Subcutaneous abdominal adipose tissue (tissue), 5 donors: ENCODE results near the gene GGA2.
A peak's percentile ranks its signal among the peaks of the same experiment; 100 is the strongest.

Experiments used
- H3K27ac ChIP-seq: one replicate; pipeline ENCODE4 v1.7.0; 2013; ENCODE audit warnings: low read depth, mild to moderate bottlenecking, inconsistent platforms, low read length, moderate library complexity
- H3K27me3 ChIP-seq, 5 donors: one replicate each; pipeline ENCODE4 v1.7.0; 2013; ENCODE audit warnings: low read length in 5 of 5, inconsistent platforms in 1 of 5; ENCODE audit not compliant: control insufficient read depth in 5 of 5, insufficient read depth in 4 of 5
- H3K36me3 ChIP-seq, 5 donors: one replicate each; pipeline ENCODE4 v1.7.0; 2013; ENCODE audit warnings: low read length in 5 of 5; ENCODE audit not compliant: control insufficient read depth in 5 of 5, insufficient read depth in 5 of 5
- H3K4me1 ChIP-seq, 5 donors: one replicate each; pipeline ENCODE4 v1.7.0; 2013; ENCODE audit warnings: low read length in 5 of 5, mild to moderate bottlenecking in 3 of 5, moderate library complexity in 1 of 5; ENCODE audit not compliant: control insufficient read depth in 5 of 5, insufficient read depth in 5 of 5
- H3K4me3 ChIP-seq, 5 donors: one replicate each; pipeline ENCODE4 v1.7.0; 2013; ENCODE audit warnings: low read length in 5 of 5, low read depth in 1 of 5
- H3K9ac ChIP-seq, 5 donors: one replicate each; pipeline ENCODE4 v1.7.0; 2013; ENCODE audit warnings: low read length in 5 of 5, mild to moderate bottlenecking in 4 of 5, moderate library complexity in 3 of 5
- H3K9me3 ChIP-seq, 5 donors: one replicate each; pipeline ENCODE4 v1.7.0; 2013; ENCODE audit warnings: low read length in 5 of 5; ENCODE audit not compliant: control insufficient read depth in 5 of 5
- donor health status: healthy.
- donor health status: healthy.
- donor health status: healthy.
- donor health status: healthy.
- donor health status: healthy.

GGA2 gene

GRCh38 chr16:23432176-23433128 lies 77.8 kb downstream of the GGA2 start:
- Histone ChIP-seq H3K27me3 (no peaks in the 10 kb centered on the region), H3K9ac (no peak overlapping the region), H3K36me3 (peaks cover 12 to 49% (median 37%) of the 10 kb centered on the region in 5 donors), H3K4me1 (peaks cover 1 to 19% (median 9%) of the 10 kb centered on the region in 5 donors), H3K4me3 (no peak overlapping the region), H3K27ac (no peak overlapping the region), H3K9me3 (no peaks in the 10 kb centered on the region)

- H3K27ac ChIP-seq: no peak overlapping the region
- peaks cover 12 to 56% (median 37%) of the 10 kb centered on the region in 5 donors for H3K36me3 ChIP-seq
- no peaks in the 10 kb centered on the region for H3K9me3 ChIP-seq
- H3K4me1 ChIP-seq: peaks cover 0 to 13% (median 5%) of the 10 kb centered on the region in 5 donors
- no peak overlapping the region for H3K4me3 ChIP-seq
- H3K27me3 ChIP-seq: no peaks in the 10 kb centered on the region
- H3K9ac ChIP-seq: no peak overlapping the region
Measured at GRCh38 chr16:23428351-23428750, 81.9 kb downstream of the GGA2 start.

GRCh38 chr16:23424292-23424958 lies 85.9 kb downstream of the GGA2 start:
- Histone ChIP-seq H3K9me3 (no peaks in the 10 kb centered on the region), H3K27ac (peak overlapping the region; percentile 12), H3K4me1 (peaks cover 0 to 16% (median 7%) of the 10 kb centered on the region in 5 donors), H3K36me3 (peaks cover 3 to 31% (median 16%) of the 10 kb centered on the region in 5 donors), H3K27me3 (no peaks in the 10 kb centered on the region), H3K4me3 (no peak overlapping the region), H3K9ac (peak overlapping the region in 1 of 5 donors; percentile 6)

GRCh38 chr16:23423496-23424049 lies 86.7 kb downstream of the GGA2 start:
- Histone ChIP-seq H3K4me3 (no peak overlapping the region), H3K36me3 (peaks cover 3 to 31% (median 13%) of the 10 kb centered on the region in 5 donors), H3K27ac (peak overlapping the region; percentile 46), H3K4me1 (peaks cover 0 to 16% (median 7%) of the 10 kb centered on the region in 5 donors), H3K9me3 (no peaks in the 10 kb centered on the region), H3K27me3 (no peaks in the 10 kb centered on the region), H3K9ac (peak overlapping the region in 1 of 5 donors; percentile 62)

GRCh38 chr16:23420011-23420410 lies 90.3 kb downstream of the GGA2 start:
- no peak overlapping the region for H3K27ac ChIP-seq
- no peak overlapping the region for H3K9ac ChIP-seq
- peaks cover 0 to 16% (median 7%) of the 10 kb centered on the region in 5 donors for H3K4me1 ChIP-seq
- H3K27me3 ChIP-seq: no peaks in the 10 kb centered on the region
- H3K9me3 ChIP-seq: no peaks in the 10 kb centered on the region
- peaks cover 8 to 50% (median 43%) of the 10 kb centered on the region in 5 donors for H3K36me3 ChIP-seq
- H3K4me3 ChIP-seq: no peak overlapping the region

- Histone ChIP-seq H3K9me3 (no peaks in the 10 kb centered on the region), H3K36me3 (peaks cover 21 to 69% (median 63%) of the 10 kb centered on the region in 5 donors), H3K27ac (no peak overlapping the region), H3K27me3 (no peaks in the 10 kb centered on the region), H3K9ac (no peak overlapping the region), H3K4me3 (no peak overlapping the region), H3K4me1 (no peaks in the 10 kb centered on the region)
Measured at GRCh38 chr16:23416816-23417215, 93.5 kb downstream of the GGA2 start.

- H3K9me3 ChIP-seq: no peaks in the 10 kb centered on the region
- H3K4me1 ChIP-seq: no peaks in the 10 kb centered on the region
- H3K4me3 ChIP-seq: no peak overlapping the region
- no peak overlapping the region for H3K27ac ChIP-seq
- no peak overlapping the region for H3K9ac ChIP-seq
- no peaks in the 10 kb centered on the region for H3K27me3 ChIP-seq
- peaks cover 28 to 85% (median 74%) of the 10 kb centered on the region in 5 donors for H3K36me3 ChIP-seq
Measured at GRCh38 chr16:23414731-23415130, 95.6 kb downstream of the GGA2 start.
